ENCODE results near the gene ROCK2. TPM values are rescaled to one million over a fixed set of nuclear protein-coding genes. Genes with fewer than 3 reads are reported as not detected.

The ROCK2 gene
- total and polyA plus RNA-seq, 2 of the 13 experiments (the other 11 are each of a cell fraction or from before 2014, with no cell fraction given), result 38.1 to 119 TPM

GRCh38 chr2:11343650-11344341 is 640 bp downstream of the ROCK2 start (continued):
- TF ChIP-seq ZBTB4 (CRISPR knock-in tag; IDR thresholded peaks at IDR 0.05; ENCODE audit: borderline replicate concordance) (peak; percentile 47; the same call in 1 of the 2 replicates), ZNF878 (CRISPR knock-in tag; IDR thresholded peaks at IDR 0.05) (peak; percentile 77), ZNF646 (CRISPR knock-in tag; IDR thresholded peaks at IDR 0.05) (no peak), LBX2 (CRISPR knock-in tag; IDR thresholded peaks at IDR 0.05; ENCODE audit: borderline replicate concordance) (no peak), MYPOP (CRISPR knock-in tag; IDR thresholded peaks at IDR 0.05) (peak; percentile 46; the same call in 1 of the 2 replicates), RARA (CRISPR knock-in tag; IDR thresholded peaks at IDR 0.05) (peak; percentile 78), SP140L (CRISPR knock-in tag; IDR thresholded peaks at IDR 0.05; ENCODE audit: borderline replicate concordance) (no peak), KLF13 (CRISPR knock-in tag; IDR thresholded peaks at IDR 0.05) (0 out of 2 replicates have a peak, but pooled peaks have one; percentile 24), MYNN (CRISPR knock-in tag; IDR thresholded peaks at IDR 0.05; ENCODE audit: low read depth) (0 out of 2 replicates have a peak, but pooled peaks have one; percentile 48), LCORL (IDR thresholded peaks at IDR 0.05) (no peak), LCORL (CRISPR knock-in tag; IDR thresholded peaks at IDR 0.05) (peak; percentile 72), SALL1 (CRISPR knock-in tag; IDR thresholded peaks at IDR 0.05) (peak; percentile 89), PHF8 (CRISPR knock-in tag; IDR thresholded peaks at IDR 0.05) (peak; percentile 76), ZMAT3 (CRISPR knock-in tag; conservative IDR thresholded peaks at IDR 0.05) (peak; percentile 87), ZNF275 (CRISPR knock-in tag; IDR thresholded peaks at IDR 0.05; ENCODE audit: borderline replicate concordance) (no peak), ZNF292 (CRISPR knock-in tag; IDR thresholded peaks at IDR 0.05; ENCODE audit: borderline replicate concordance, low read depth) (peak; percentile 89)

Data from HepG2 (cell line).